Measurements from ENCODE around the gene C1orf53.

DNA sequence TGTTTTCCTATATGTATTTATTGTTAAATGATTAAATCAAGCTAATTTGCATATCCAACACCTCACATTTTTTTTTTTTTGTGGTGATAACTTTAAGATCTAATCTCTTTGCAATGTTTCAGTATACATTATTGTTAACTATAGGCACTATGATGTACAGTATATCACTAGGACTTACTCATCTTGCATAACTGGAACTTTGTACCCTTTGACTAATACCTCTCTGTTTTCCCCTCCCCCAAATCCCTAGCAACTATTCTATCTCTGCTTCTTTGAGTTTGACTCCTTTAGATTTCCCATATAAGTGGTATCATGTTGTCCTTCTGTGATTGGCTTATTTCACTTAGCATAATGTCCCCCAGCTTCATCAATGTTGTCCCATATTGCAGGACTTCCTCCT lies 9.7 kb upstream of the C1orf53 start:
- no peak for TF ChIP-seq POLR2AphosphoS5 (IDR thresholded peaks at IDR 0.05; ENCODE audit: insufficient read depth in 1 of 2, low read depth in 1 of 2)
- no peak for TF ChIP-seq POLR2A (IDR thresholded peaks at IDR 0.05)
- TF ChIP-seq, protein P1, sequence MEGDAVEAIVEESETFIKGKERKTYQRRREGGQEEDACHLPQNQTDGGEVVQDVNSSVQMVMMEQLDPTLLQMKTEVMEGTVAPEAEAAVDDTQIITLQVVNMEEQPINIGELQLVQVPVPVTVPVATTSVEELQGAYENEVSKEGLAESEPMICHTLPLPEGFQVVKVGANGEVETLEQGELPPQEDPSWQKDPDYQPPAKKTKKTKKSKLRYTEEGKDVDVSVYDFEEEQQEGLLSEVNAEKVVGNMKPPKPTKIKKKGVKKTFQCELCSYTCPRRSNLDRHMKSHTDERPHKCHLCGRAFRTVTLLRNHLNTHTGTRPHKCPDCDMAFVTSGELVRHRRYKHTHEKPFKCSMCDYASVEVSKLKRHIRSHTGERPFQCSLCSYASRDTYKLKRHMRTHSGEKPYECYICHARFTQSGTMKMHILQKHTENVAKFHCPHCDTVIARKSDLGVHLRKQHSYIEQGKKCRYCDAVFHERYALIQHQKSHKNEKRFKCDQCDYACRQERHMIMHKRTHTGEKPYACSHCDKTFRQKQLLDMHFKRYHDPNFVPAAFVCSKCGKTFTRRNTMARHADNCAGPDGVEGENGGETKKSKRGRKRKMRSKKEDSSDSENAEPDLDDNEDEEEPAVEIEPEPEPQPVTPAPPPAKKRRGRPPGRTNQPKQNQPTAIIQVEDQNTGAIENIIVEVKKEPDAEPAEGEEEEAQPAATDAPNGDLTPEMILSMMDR (IDR thresholded peaks at IDR 0.05) = no peak
